Stimulated activated CD4-positive, alpha-beta T cell treated with anti-CD3 and anti-CD28 coated beads, Interleukin-12 subunit alpha, Interleukin-12 subunit beta, amount 100 ng/mL, for 48 hours (primary cell): Measurements from ENCODE around the gene ZNF18.
A peak's percentile ranks its signal among the peaks of the same experiment; 100 is the strongest.

Source experiments
- DNase-seq, 3 donors: peaks; one replicate each; pipeline ENCODE4 v3.0.0-alpha.2; 2020; ENCODE audit warnings: low read depth in 2 of 3, low spot score in 1 of 3

Gene ZNF18, protein sequence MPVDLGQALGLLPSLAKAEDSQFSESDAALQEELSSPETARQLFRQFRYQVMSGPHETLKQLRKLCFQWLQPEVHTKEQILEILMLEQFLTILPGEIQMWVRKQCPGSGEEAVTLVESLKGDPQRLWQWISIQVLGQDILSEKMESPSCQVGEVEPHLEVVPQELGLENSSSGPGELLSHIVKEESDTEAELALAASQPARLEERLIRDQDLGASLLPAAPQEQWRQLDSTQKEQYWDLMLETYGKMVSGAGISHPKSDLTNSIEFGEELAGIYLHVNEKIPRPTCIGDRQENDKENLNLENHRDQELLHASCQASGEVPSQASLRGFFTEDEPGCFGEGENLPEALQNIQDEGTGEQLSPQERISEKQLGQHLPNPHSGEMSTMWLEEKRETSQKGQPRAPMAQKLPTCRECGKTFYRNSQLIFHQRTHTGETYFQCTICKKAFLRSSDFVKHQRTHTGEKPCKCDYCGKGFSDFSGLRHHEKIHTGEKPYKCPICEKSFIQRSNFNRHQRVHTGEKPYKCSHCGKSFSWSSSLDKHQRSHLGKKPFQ

GRCh38 chr17:11997147-11997971, at the start of gene ZNF18:
TSS of gene ZNF18 (minus strand) at chr17:11997475. CDS start at chr17:11992829, 4,646 bp downstream.
- DNase-seq: peak; percentile 89 to 96 (median 90)

GRCh38 chr17:12046786-12047185, 49.5 kb upstream of the ZNF18 start:
- DNase-seq: no peak

GRCh38 chr17:12043702-12044101, 46.4 kb upstream of the ZNF18 start:
- no peak for DNase-seq

GRCh38 chr17:12041312-12041711, 44.0 kb upstream of the ZNF18 start:
- no peak for DNase-seq

DNA sequence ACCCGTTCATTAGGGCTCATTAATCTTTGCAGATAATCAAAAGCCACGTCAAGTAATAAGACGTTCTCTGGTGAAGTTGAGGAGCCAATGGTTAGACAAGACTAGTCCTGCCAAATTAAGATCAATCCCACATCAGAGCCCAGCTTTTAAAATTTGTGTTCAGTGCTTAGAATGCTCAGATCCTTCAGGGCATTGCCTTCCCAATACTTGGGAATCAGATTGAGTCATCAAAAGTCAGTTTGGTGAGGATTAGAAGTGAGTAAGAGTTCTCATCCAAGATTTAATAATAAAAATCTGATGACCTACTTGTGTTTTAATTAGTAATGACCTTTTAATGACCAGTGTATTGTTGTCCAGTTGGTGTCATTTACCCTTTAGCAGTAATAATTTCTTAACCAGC, 43.2 kb upstream of the ZNF18 start:
- no peak for DNase-seq

GRCh38 chr17:12037970-12038369, 40.7 kb upstream of the ZNF18 start:
- no peak for DNase-seq

GRCh38 chr17:12035673-12036072, 38.4 kb upstream of the ZNF18 start:
- no peak for DNase-seq

GRCh38 chr17:12034538-12034937, 37.3 kb upstream of the ZNF18 start:
- no peak for DNase-seq

DNA sequence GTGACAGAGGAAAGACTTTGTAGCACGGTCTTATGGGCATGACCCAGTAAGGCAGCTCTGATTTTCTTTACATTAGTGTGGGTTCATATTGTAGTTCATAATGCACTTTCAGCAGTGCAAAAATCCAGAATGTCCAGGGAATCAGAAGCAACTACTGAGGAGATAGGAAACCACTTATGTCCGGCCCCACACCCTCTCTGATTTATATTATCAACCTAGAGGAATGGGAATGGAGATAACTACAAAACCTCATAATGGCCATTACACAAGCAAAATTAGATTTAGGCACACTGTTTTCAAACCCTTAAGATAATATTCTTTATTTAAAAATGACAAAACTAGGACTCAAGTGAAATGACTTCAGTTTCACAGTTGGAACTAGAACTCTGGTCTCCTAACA, 31.3 kb upstream of the ZNF18 start:
- no peak for DNase-seq

DNA sequence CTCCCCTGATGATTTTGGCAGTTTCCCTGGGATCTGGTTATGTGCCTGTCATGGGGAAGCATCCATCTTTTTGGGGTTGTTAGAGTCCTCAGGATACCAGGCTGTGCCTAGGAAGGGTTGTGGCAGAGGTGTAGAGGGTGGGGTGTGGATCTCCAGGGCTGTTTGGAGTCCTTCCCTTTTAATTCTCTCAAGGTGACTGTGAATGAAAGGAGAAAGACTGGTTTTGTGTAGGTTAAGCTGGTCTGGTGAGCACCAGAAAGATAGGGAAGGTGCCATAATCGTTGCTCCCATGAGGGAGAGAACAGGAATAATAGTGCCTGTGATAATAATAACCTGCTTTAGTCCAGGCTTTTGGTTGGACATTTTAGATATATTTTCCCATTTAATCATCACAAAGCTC, 30.4 kb upstream of the ZNF18 start:
- DNase-seq: no peak

DNA sequence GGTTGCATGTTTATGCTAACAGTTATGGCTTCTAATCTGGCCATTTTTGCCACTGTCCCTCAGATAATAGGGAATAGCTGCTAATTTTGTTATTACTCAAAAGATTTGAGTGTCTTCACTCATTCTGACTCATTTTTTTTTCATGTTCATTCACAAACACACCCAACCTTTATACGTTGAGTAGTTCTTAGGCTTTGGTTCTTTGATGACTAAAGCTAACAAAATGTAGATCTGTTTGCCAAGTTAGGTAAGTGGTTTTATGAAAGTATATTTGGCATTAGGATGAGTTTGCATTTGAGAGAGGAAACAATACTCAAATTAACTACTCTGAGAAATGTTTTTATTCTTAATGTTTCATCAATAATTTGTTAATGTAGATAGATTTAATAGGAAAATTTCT, 27.1 kb upstream of the ZNF18 start:
- no peak for DNase-seq

GRCh38 chr17:12022310-12022709, 25.0 kb upstream of the ZNF18 start:
- no peak for DNase-seq

DNA sequence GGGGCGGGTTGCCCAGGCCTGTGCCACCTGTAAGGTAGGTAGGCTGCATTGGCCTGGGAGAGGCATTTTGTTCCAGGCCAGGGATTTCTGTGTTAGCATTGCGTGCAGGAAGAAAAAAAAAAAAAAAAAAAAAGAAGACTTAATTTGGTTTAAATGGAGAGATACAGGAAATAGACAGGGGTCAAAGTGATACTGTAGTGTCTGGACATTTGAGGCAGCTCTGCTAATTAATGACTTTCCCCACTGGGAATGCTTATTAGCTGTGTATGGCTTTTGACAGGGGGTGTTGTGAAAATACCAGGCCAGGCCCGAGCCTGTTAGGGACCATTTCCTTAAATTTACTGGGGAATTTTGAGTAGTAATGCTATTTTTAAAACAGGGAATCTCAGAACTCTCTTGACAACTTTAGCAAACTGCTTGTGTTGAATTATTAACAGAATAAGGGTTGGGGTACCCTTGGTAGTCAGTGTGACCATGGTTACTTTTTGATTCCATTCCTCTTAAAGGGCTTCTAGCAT, 24.4 kb upstream of the ZNF18 start:
- DNase-seq: no peak

DNA sequence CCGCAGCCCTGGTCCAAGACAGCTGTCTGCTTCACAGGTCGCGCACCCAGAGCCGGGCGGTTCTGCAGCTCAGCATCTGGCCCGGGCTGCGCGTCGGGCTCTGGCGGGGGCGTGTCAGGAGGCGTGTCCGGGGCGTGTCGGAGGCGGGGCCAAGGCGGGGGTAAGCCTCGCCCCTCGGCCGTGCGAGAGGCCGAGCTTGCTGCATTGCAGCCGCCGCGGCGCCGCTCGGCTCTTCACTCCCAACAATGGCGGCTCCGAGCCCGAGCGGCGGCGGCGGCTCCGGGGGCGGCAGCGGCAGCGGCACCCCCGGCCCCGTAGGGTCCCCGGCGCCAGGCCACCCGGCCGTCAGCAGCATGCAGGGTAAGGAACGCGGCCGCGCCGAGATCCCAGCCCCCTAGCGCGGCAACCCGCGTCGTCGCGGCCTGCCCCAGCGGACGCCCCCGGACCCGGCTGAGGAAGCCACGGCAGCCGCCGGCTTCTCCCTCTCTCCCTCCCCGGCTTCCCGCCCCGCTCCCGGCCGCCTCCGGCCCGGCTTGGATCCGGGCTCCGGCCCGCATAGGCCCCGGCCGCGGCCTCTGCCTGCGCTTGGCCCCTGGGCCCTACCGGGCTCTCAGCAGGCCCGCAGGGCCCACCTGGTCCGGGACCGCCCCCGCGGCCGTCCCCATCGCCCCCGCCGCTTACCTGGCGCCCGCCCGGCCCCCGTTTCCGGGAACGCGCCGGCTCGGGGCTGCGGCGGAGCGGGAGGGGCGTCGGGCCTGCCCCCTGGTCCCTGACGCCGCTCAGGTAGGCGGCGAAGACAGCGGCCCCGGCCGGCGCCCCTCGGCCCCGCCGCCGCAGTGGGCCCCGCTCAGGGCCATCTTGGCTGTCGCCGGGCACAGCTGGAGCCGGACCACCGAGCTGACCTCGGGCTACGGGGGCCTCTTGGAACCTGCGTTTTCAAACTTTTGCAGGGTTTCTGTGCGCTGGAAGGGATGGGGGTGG, 23.7 kb upstream of the ZNF18 start, which contains the start of gene MAP2K4:
Gene MAP2K4 (plus strand): TSS at position 236 of the 981 bp plus-strand sequence. CDS start 10 bp downstream, at position 246.
- DNase-seq: peak; percentile 87 to 97 (median 87)

DNA sequence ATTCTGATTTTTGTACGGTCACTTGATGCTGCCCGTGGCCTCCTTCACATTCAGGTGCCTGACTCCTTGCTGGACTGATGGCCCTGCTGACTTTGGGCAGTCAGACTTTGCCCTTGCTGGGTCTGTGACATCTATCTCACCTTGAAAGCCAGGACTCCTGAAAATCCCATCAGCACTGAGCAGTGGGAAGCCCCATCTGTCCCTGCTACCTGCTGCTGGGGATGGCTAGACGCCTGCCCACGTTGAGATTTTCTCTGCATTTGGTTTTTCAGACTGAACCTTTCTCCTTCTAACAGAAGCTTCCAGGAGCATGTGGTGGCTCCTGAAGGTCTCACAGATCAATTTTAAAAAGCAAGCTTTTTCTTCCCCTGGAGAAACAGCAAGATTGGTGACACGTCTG, 10.2 kb upstream of the ZNF18 start:
- DNase-seq: no peak

- DNase-seq: no peak
Observed at GRCh38 chr17:11999696-12000095, 2.4 kb upstream of the ZNF18 start.

DNA sequence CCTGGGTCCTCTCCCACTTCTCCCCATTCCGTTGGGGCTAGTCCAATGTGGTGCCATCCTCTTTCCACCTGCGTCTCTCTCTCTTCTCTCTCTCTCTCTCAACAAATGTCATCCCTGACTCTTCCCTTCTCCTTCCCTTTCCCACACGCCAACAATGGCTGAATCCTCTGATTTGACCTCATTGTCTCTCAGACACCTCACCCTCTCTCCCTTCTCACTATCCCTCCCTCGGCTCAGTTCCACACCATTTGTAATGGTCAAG, 628 bp upstream of the ZNF18 start:
- DNase-seq: no peak

DNA sequence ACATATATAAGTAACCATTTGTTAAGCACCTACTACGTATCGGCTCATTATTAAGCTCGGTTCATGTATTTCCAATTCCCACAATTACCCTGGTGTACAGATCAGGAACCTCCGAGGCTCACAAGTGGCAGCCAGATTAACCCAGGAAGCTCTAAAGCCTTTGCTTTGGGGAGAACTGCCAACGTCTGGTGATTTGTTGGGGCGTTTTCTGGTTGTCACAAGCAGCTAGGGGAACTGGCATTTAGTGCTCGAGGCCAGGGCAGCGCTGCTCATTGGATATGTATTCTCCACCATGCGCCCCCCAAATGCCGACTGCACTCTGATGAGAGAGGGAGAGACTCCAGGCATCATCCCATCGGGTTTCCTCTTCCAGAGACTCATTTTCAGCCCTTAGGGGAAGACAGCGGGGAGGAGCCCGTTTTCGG, 541 bp downstream of the ZNF18 start:
- DNase-seq: peak in 1 of 3 donors; percentile 6

DNA sequence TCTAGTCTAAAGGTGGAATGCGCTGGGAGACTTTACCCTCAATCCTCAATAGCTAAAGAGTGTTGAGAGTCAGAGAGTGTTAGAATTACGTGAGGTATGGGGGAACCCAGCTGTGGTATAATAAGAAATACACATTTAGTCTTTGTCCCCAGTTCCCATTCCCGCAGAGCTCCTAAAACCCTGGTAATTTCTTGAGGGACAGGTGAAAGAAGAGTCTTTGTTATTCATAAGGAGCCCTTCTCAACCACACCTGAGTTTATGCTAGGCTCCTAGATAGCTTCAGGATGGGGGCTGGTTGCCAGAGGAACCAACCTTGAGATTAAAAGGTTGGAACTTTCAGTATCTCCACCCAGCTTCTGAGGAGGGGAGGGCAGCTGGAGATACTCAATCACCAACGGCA, 5.8 kb downstream of the ZNF18 start:
- DNase-seq: no peak

DNA sequence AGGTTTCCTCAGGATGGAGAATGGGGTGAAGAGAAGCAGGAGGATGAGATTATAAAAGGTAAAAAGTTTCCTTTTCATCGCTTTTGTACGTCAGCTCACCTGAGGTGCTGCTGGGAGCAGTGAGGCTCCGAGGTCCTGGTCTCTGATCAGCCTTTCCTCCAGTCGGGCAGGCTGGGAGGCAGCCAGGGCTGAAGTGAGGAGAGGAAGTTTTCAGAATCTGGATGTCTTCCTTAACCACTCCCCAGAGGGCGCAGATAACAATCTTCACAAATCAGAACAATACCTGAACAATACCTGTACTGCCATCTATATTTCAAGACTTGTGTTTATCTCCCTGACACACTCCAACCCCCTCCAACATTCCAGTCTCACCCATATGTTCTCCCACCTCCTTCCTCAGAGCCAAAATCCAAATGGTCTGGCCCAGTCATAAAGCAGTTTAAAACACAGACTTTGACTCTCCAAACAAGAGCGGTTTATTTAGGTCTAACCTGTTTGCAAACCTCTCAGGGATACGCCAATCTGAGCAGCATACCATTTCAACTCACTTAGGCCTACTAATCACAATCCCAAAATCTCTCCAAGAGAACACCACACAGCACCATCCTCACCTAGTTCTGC, 6.8 kb downstream of the ZNF18 start:
- no peak for DNase-seq
